OCI-LY1 (cell line): Measurements from ENCODE around the gene S100G.
"Not testable (repeated sequence)": the region's sequence is repeated elsewhere in the genome, so short reads cannot be mapped to it uniquely, and the experiment has no call there.

Source experiments
- H2AFZ ChIP-seq: fragments of 200-600 bp; sonication (generic), shearing (Covaris generic); 2 replicates; pipeline ENCODE4 v1.6.0; 2014; ENCODE audit warnings: antibody characterized with exemption, mild to moderate bottlenecking, low read length
- H3F3A ChIP-seq: fragments of 200-600 bp; sonication (generic), shearing (Covaris generic); 2 replicates; pipeline ENCODE4 v1.6.0; 2014; ENCODE audit warnings: mild to moderate bottlenecking, antibody characterized with exemption, low read length, moderate library complexity; ENCODE audit not compliant: insufficient read depth
- H3K27ac ChIP-seq: fragments of 200-600 bp; sonication (generic); 2 replicates; pipeline ENCODE4 v1.5.1; 2014; ENCODE audit warnings: low read length, mixed run types, mild to moderate bottlenecking, low read depth; ENCODE audit not compliant: poor library complexity, severe bottlenecking
- H3K27me3 ChIP-seq: fragments of 200-600 bp; sonication (generic); 2 replicates; pipeline ENCODE4 v1.6.0; 2014; ENCODE audit warnings: antibody characterized with exemption, mild to moderate bottlenecking, low read length, moderate library complexity; ENCODE audit not compliant: insufficient read depth
- H3K36me3 ChIP-seq: fragments of 200-600 bp; sonication (generic); 2 replicates; pipeline ENCODE4 v1.6.1; 2014; ENCODE audit warnings: mild to moderate bottlenecking, antibody characterized with exemption, low read length, moderate library complexity, mixed read lengths; ENCODE audit not compliant: insufficient read depth
- H3K4me1 ChIP-seq: fragments of 200-600 bp; sonication (generic); 2 replicates; pipeline ENCODE4 v1.5.1; 2014; ENCODE audit warnings: mild to moderate bottlenecking, low read length, moderate library complexity; ENCODE audit not compliant: insufficient read depth, severe bottlenecking
- H3K4me2 ChIP-seq: fragments of 200-600 bp; sonication (generic), shearing (Covaris generic); 2 replicates; pipeline ENCODE4 v1.6.1; 2014; ENCODE audit warnings: low read length
- H3K4me3 ChIP-seq: fragments of 200-600 bp; sonication (generic); 2 replicates; pipeline ENCODE4 v1.5.1; 2014; ENCODE audit warnings: low read length, low read depth, mild to moderate bottlenecking, mixed read lengths; ENCODE audit not compliant: poor library complexity, severe bottlenecking
- H3K79me2 ChIP-seq: fragments of 200-600 bp; shearing (Covaris generic); 2 replicates; pipeline ENCODE4 v1.6.1; 2016; ENCODE audit warnings: mixed run types, low read length, mixed read lengths; ENCODE audit not compliant: insufficient read depth
- H3K9ac ChIP-seq: fragments of 200-600 bp; sonication (generic), shearing (Covaris generic); 2 replicates; pipeline ENCODE4 v1.6.1; 2014; ENCODE audit warnings: mild to moderate bottlenecking, low read length, mixed read lengths
- H3K9me2 ChIP-seq: fragments of 200-600 bp; sonication (generic), shearing (Covaris generic); 2 replicates; pipeline ENCODE4 v1.6.1; 2014; ENCODE audit warnings: low read depth, mild to moderate bottlenecking, low read length, mixed read lengths
- H3K9me3 ChIP-seq: fragments of 200-600 bp; shearing (Covaris generic); 2 replicates; pipeline ENCODE4 v1.6.1; 2014; ENCODE audit warnings: low read length, mixed read lengths
- H4K20me1 ChIP-seq: fragments of 200-600 bp; sonication (generic), shearing (Covaris generic); 2 replicates; pipeline ENCODE4 v1.6.0; 2016; ENCODE audit warnings: mild to moderate bottlenecking, low read length; ENCODE audit not compliant: insufficient read depth
- EZH2 ChIP-seq: fragments of 200-600 bp; sonication (generic), shearing (Covaris generic); IDR thresholded peaks from 2 replicates; pipeline ENCODE4 v1.8.0; 2017; ENCODE audit warnings: borderline replicate concordance, mixed run types, mild to moderate bottlenecking, antibody characterized with exemption, low read length, moderate library complexity, mixed read lengths
- TF ChIP-seq, protein P1 (sequence below): fragments of 200-600 bp; sonication (generic), shearing (Covaris generic); IDR thresholded peaks from 2 replicates; pipeline ENCODE4 v1.5.1; 2017; ENCODE audit warnings: mild to moderate bottlenecking, antibody characterized with exemption, low read length, moderate library complexity, mixed read lengths

The S100G gene

GRCh38 chrX:16619024-16619423, 30.9 kb upstream of the S100G start:
- no peak overlapping the region for H3K27ac ChIP-seq
- H3K4me2 ChIP-seq, result no peak overlapping the region
- H3F3A ChIP-seq, result no peaks in the 10 kb centered on the region
- H3K4me3 ChIP-seq, result no peak overlapping the region
- no peaks in the 10 kb centered on the region for H4K20me1 ChIP-seq
- H3K4me1 ChIP-seq, result no peaks in the 10 kb centered on the region
- no peaks in the 10 kb centered on the region for H3K27me3 ChIP-seq
- peaks cover 59% of the 10 kb centered on the region for H3K36me3 ChIP-seq
- TF ChIP-seq, protein P1, sequence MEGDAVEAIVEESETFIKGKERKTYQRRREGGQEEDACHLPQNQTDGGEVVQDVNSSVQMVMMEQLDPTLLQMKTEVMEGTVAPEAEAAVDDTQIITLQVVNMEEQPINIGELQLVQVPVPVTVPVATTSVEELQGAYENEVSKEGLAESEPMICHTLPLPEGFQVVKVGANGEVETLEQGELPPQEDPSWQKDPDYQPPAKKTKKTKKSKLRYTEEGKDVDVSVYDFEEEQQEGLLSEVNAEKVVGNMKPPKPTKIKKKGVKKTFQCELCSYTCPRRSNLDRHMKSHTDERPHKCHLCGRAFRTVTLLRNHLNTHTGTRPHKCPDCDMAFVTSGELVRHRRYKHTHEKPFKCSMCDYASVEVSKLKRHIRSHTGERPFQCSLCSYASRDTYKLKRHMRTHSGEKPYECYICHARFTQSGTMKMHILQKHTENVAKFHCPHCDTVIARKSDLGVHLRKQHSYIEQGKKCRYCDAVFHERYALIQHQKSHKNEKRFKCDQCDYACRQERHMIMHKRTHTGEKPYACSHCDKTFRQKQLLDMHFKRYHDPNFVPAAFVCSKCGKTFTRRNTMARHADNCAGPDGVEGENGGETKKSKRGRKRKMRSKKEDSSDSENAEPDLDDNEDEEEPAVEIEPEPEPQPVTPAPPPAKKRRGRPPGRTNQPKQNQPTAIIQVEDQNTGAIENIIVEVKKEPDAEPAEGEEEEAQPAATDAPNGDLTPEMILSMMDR, result no peak
- no peak for TF ChIP-seq EZH2
- no peaks in the 10 kb centered on the region for H3K9me3 ChIP-seq
- H3K9me2 ChIP-seq, result no peaks in the 10 kb centered on the region
- H3K9ac ChIP-seq, result no peak overlapping the region
- no peak overlapping the region for H2AFZ ChIP-seq
- no peaks in the 10 kb centered on the region for H3K79me2 ChIP-seq

DNA sequence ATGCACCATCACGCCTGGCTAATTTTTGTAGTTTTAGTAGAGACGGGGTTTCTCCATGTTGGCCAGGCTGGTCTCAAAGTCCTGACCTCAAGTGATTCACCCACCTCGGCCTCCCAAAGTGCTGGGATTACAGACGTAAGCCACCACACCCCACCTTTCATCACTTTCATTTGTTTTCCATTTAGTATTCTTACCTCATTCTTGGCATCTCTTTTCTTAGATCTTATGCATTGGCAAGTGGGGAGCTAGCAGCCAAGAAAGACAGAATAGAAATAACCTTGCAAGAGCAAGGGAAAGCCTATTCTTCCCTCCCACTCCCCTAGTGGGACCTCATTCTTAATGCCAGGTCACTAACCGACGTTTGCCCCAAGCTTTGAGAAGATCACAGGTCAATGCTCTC, 21.4 kb upstream of the S100G start:
- not testable (repeated sequence) for H4K20me1 ChIP-seq, H3K4me2 ChIP-seq, H3K4me3 ChIP-seq, H2AFZ ChIP-seq, H3K79me2 ChIP-seq, H3K9me3 ChIP-seq, H3K27me3 ChIP-seq, H3K9ac ChIP-seq, H3K9me2 ChIP-seq, H3K36me3 ChIP-seq, H3F3A ChIP-seq, H3K27ac ChIP-seq, H3K4me1 ChIP-seq

DNA sequence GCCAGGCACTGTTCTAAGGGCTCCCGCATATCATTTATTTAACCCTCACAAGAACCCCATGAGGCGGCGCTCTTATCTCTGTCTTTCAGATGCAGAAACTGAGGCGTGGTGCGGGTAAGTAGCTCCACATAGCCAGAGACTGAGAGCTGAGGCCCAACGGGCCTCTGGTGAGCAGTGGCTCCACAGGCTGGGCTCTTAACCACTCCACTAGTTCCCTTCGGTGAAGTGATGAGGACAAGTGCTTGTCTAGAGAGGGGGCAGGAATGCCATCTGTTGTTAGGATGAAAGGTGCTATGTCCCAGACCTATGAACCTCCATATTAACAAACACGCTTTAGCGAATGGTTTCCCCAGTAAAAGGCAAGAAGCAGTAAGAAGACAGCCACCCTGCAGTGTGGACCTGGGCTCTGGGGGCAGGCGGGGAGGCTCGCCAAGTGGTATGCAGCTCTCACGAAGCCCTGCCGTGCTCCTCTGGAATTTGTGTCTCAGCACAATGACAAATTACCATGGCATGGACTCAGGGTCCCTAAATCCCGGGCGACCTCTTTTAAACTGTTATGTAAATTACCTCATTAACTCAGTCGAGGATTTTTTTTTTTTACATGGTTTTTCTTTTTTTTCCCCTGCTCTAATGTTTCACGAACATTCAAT, 20.9 kb upstream of the S100G start:
- H3K79me2 ChIP-seq, result no peaks in the 10 kb centered on the region
- H2AFZ ChIP-seq, result no peak overlapping the region
- no peak overlapping the region for H3K27ac ChIP-seq
- H3K4me2 ChIP-seq, result no peak overlapping the region
- H3K9me2 ChIP-seq, result no peaks in the 10 kb centered on the region
- H3K4me1 ChIP-seq, result no peaks in the 10 kb centered on the region
- no peak overlapping the region for H3K4me3 ChIP-seq
- no peaks in the 10 kb centered on the region for H3K9me3 ChIP-seq
- H4K20me1 ChIP-seq, result no peaks in the 10 kb centered on the region
- no peak overlapping the region for H3K9ac ChIP-seq
- H3K27me3 ChIP-seq, result no peaks in the 10 kb centered on the region
- 0 out of 2 replicates have a peak, but pooled peaks cover 6% of the 10 kb centered on the region for H3K36me3 ChIP-seq
- TF ChIP-seq, protein P1, result no peak
- TF ChIP-seq EZH2, result no peak
- no peaks in the 10 kb centered on the region for H3F3A ChIP-seq

- Histone ChIP-seq H2AFZ (no peak overlapping the region), H3K4me1 (no peaks in the 10 kb centered on the region), H3K36me3 (0 out of 2 replicates have a peak, but pooled peaks cover 3% of the 10 kb centered on the region), H3K9me3 (no peaks in the 10 kb centered on the region), H3K9ac (no peak overlapping the region), H3K9me2 (no peaks in the 10 kb centered on the region), H3K27ac (no peak overlapping the region), H3K4me2 (no peak overlapping the region), H4K20me1 (no peaks in the 10 kb centered on the region), H3K79me2 (no peaks in the 10 kb centered on the region), H3K27me3 (no peaks in the 10 kb centered on the region), H3F3A (no peaks in the 10 kb centered on the region), H3K4me3 (no peak overlapping the region)
- TF ChIP-seq EZH2, result no peak
- TF ChIP-seq, protein P1, result no peak
Observed at GRCh38 chrX:16629909-16630308, 20.0 kb upstream of the S100G start.
